Osteoblast (primary cell): ENCODE results near the gene SOST. TPM values are rescaled to one million over a fixed set of nuclear protein-coding genes. Genes with fewer than 3 reads are reported as not detected.

Source experiments
- DNase-seq: peaks from one replicate; pipeline ENCODE4 v3.0.0; 2011; ENCODE audit warnings: low spot score, mixed read lengths; ENCODE audit not compliant: insufficient read length; ENCODE audit errors: missing footprints
- H2AFZ ChIP-seq: 2 replicates; pipeline ENCODE4 v1.6.0; 2011; ENCODE audit warnings: mild to moderate bottlenecking, low read length
- H3K27ac ChIP-seq: 2 replicates; pipeline ENCODE4 v1.5.1; 2011; ENCODE audit warnings: mild to moderate bottlenecking, low read depth, low read length, moderate library complexity
- H3K27me3 ChIP-seq: 2 replicates; pipeline ENCODE4 v1.6.0; 2012; ENCODE audit warnings: mild to moderate bottlenecking, control low read depth, inconsistent platforms, low read length, moderate library complexity; ENCODE audit not compliant: insufficient read depth
- H3K36me3 ChIP-seq: 2 replicates; pipeline ENCODE4 v1.5.1; 2011; ENCODE audit warnings: mild to moderate bottlenecking, low read length, control low read depth, moderate library complexity; ENCODE audit not compliant: insufficient read depth
- H3K4me1 ChIP-seq: 2 replicates; pipeline ENCODE4 v1.5.1; 2011; ENCODE audit warnings: mild to moderate bottlenecking, low read length, control low read depth, moderate library complexity; ENCODE audit not compliant: insufficient read depth
- H3K4me2 ChIP-seq: 2 replicates; pipeline ENCODE4 v1.6.0; 2011; ENCODE audit warnings: mild to moderate bottlenecking, low read length; ENCODE audit not compliant: insufficient read depth
- H3K4me3 ChIP-seq: fragments of 200-600 bp; sonication (generic); 3 replicates; pipeline ENCODE4 v1.5.1; 2012; ENCODE audit warnings: mild to moderate bottlenecking, low read length, inconsistent platforms; ENCODE audit not compliant: insufficient read depth
- H3K79me2 ChIP-seq: 2 replicates; pipeline ENCODE4 v1.6.0; 2012; ENCODE audit warnings: mild to moderate bottlenecking, low read length, control low read depth, inconsistent platforms; ENCODE audit not compliant: insufficient read depth
- H3K9me3 ChIP-seq: 2 replicates; pipeline ENCODE4 v1.5.1; 2011; ENCODE audit warnings: low read depth, low read length, control low read depth
- H4K20me1 ChIP-seq: 2 replicates; pipeline ENCODE4 v1.6.0; 2012; ENCODE audit warnings: mild to moderate bottlenecking, low read length, control low read depth; ENCODE audit not compliant: insufficient read depth
- CTCF ChIP-seq: IDR thresholded peaks from 2 replicates; pipeline ENCODE4 v1.5.1; 2011; ENCODE audit warnings: mild to moderate bottlenecking, low read depth, low read length, moderate library complexity; ENCODE audit errors: extremely low read depth
- total RNA-seq: library from RNA; depleted of rRNA; stranded (reverse); fragments of >200 nt; gene quantifications from 2 replicates; pipeline ENCODE4 v1.2.3, GENCODE V29; 2012

SOST gene
- total RNA-seq, 1 donor: not detected

DNA sequence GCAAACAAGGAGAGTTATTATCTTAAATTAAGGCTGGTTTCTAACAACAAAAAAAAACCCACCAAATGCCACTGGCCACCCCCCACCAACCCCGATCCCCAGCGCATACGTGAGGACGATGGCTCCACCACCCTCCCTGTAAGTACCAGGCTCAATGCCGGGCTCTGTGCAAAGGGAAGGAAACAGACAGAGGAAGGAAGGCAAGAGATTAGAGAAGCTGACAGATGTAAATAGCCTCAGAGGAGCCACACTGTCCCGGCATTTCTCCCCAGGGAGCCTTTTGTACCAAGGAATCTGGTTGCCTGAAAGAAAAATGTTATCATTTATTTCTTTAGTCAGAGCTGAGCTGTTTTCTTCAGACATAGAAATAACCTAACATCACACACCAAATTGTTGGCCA lies 13.1 kb downstream of the SOST start:
- H3K4me1 ChIP-seq: peaks cover 12% of the 10 kb centered on the region
- no peak overlapping the region for H3K4me2 ChIP-seq
- H2AFZ ChIP-seq: no peak overlapping the region

DNA sequence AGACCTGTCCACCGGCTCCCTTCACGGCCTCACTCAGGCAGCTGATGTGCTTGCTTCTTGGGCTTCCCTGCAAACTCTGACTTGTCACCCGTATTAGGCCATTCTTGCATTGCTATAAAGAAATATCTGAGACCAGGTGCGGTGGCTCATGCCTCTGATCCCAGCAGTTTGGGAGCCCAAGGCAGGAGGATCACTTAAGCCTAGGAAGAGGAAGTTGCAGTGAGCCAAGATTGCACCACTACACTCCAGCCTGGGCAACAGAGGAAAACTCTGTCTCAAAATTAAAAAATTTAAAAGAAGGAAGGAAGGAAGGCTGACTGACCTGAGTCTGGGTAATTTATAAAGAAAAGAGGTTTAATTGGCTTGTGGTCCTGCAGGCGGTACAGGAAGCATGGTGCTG lies 17.0 kb downstream of the SOST start:
- Histone ChIP-seq H3K36me3 (no peaks in the 10 kb centered on the region), H3K27ac (no peak overlapping the region), H4K20me1 (no peaks in the 10 kb centered on the region), H3K27me3 (no peaks in the 10 kb centered on the region), H2AFZ (no peak overlapping the region), H3K9me3 (no peaks in the 10 kb centered on the region), H3K4me3 (no peak overlapping the region), H3K4me2 (no peak overlapping the region), H3K4me1 (peaks cover 30% of the 10 kb centered on the region), H3K79me2 (no peaks in the 10 kb centered on the region)
- TF ChIP-seq CTCF: no peak
- no peak for DNase-seq

More for the DNA sequence above, 13.1 kb downstream of the SOST start:
- H3K27ac ChIP-seq: no peak overlapping the region
- no peak for TF ChIP-seq CTCF
- H3K79me2 ChIP-seq: no peaks in the 10 kb centered on the region
- no peak for DNase-seq
- H3K27me3 ChIP-seq: no peaks in the 10 kb centered on the region
- H3K36me3 ChIP-seq: no peaks in the 10 kb centered on the region
- no peaks in the 10 kb centered on the region for H3K9me3 ChIP-seq
- no peaks in the 10 kb centered on the region for H4K20me1 ChIP-seq
- H3K4me3 ChIP-seq: no peak overlapping the region

GRCh38 chr17:43740541-43740940 lies 18.1 kb downstream of the SOST start:
- no peaks in the 10 kb centered on the region for H3K36me3 ChIP-seq
- TF ChIP-seq CTCF: no peak
- H3K79me2 ChIP-seq: no peaks in the 10 kb centered on the region
- no peaks in the 10 kb centered on the region for H3K27me3 ChIP-seq
- no peak overlapping the region for H3K4me3 ChIP-seq
- peak overlapping the region; percentile 61 for H2AFZ ChIP-seq
- H3K4me2 ChIP-seq: peak overlapping the region; percentile 8
- no peaks in the 10 kb centered on the region for H4K20me1 ChIP-seq
- no peaks in the 10 kb centered on the region for H3K9me3 ChIP-seq
- peak overlapping the region; percentile 56 for H3K27ac ChIP-seq
- peaks cover 34% of the 10 kb centered on the region for H3K4me1 ChIP-seq
- DNase-seq: peak; percentile 88

GRCh38 chr17:43737722-43738121 lies 20.9 kb downstream of the SOST start:
- DNase-seq: no peak
- no peaks in the 10 kb centered on the region for H3K79me2 ChIP-seq
- no peak overlapping the region for H3K27ac ChIP-seq
- no peak overlapping the region for H3K4me3 ChIP-seq
- TF ChIP-seq CTCF: no peak
- H3K27me3 ChIP-seq: no peaks in the 10 kb centered on the region
- H3K4me1 ChIP-seq: peaks cover 61% of the 10 kb centered on the region
- no peak overlapping the region for H2AFZ ChIP-seq
- no peaks in the 10 kb centered on the region for H4K20me1 ChIP-seq
- no peaks in the 10 kb centered on the region for H3K9me3 ChIP-seq
- no peaks in the 10 kb centered on the region for H3K36me3 ChIP-seq
- H3K4me2 ChIP-seq: no peak overlapping the region
